ENCODE measurements around the gene SYF2.

- no peak for TF ChIP-seq CREB1 (IDR thresholded peaks at IDR 0.05; ENCODE audit: low read depth)
- TF ChIP-seq TEAD4 (IDR thresholded peaks at IDR 0.05): no peak
- no peak for TF ChIP-seq EP300 (IDR thresholded peaks at IDR 0.05; ENCODE audit: borderline replicate concordance)
- TF ChIP-seq TAF1 (IDR thresholded peaks at IDR 0.05; ENCODE audit: low read depth): no peak
- TF ChIP-seq MAX (IDR thresholded peaks at IDR 0.05): no peak
Observed at GRCh38 chr1:25196830-25197229, 35.5 kb downstream of the SYF2 start.
